ENCODE data around the gene PGLYRP4.

The PGLYRP4 gene

DNA sequence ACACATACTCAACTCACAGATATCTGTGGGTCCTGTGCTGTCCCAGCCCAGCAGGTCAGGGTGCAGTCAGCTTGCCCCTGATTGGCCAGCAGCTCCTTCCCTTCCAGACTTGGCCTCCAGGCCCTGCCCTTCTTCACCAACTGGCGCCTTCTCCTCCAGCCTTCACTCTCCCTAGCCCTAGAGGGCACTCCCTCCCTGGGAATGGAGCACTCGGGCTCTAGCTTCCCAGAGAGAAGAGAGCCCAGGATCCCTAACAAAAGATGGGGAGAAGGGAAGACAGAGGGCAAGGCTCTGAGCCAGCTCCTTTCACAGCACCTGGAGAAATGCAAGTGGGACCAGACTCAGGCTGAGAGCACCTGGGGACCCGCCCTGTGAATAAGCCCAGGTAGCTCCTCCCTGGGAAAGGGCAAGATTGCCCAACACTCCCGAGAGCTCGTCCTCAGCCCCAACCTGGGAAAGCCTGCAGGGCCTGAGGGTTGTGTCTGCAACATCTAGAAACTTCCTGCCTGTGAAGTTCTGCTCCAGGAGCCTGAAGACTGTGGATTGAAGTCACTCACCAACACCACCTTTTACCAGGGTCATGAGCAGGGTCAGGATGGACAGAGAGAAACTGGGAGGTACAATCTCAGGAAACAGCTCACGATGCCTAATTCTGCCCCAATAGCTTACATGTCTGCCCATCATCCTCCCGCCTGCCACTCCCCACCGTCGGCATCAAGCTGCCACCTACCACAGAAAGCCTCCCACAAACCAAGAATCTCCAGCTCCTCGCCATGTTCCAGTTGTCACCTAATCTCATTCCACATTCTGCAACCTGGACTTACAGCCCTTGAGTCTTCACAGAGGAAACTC is at the start of gene PGLYRP4:
Gene PGLYRP4, minus strand, starts transcription at position 331 of the 852 bp plus-strand sequence. CDS start 909 bp downstream, outside the sequence.
- DNase-seq: no peak

GRCh38 chr1:153397924-153398651 is 49.4 kb upstream of the PGLYRP4 start:
- no peak for DNase-seq

DNA sequence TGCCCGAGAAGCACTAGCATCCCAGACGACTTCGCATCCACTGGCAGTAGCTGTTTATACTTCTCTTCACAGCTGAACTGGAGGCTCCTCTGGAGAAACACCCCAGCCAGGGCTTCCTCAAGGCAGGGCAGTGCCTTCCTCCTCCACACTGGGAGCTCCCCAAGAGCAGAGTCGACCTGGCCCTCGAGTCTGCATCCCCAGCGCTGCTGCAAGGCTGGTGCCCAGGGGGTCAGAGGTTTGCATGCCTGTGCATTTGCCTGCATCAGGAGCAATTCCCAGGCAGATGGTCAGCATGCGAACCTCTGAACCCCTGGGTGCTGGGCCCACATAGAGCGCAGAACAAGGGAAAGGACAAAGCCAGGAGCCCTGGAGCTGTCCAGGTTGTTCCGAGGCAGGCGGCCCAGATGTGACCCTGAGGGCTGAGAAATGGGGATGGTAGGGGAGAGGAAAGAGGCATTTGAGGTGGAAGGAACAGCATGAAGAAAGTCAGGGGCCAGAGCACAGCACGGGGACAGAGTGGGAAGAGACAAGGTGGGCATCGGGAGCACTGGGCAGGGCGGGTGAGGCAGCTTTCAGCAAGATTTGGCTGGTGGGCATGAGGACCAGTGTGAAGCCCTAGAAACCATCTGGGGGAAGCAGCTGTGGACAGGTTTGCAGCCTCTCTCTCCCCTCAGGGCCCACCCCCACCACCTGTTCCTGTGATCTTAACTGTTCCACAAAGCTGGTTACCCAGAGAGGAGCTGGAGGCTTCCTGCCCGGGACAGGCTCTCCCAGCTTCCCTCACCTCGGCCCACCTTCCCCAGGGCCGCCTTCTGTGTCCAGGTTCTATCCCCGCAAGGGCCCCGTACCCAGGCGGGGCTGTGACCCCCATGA is 48.6 kb upstream of the PGLYRP4 start:
- no peak for DNase-seq

DNA sequence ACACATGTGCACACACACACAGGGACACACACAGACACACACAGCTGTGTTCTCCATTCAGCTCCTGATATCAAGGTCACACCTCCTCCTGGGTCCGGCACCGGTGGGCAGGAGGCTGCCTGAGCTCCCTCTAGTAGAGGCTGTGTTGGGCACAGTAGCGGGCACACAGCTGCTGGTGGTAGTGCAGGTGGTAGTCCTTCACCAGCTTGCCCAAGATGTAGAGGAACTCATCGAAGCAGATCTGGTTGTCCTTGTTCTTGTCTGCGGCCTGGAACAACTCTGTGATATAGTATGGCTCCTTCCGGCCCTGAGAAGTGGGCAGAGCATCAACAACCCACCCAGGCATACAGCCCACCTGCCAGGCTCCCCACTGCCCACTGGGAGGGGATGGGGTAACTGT is 47.8 kb upstream of the PGLYRP4 start:
- no peak for DNase-seq

GRCh38 chr1:153395776-153396175 is 47.1 kb upstream of the PGLYRP4 start:
- DNase-seq: no peak

- no peak for DNase-seq
Measured at GRCh38 chr1:153395136-153395685, 46.6 kb upstream of the PGLYRP4 start.

- DNase-seq: no peak
Measured at GRCh38 chr1:153394391-153394790, 45.8 kb upstream of the PGLYRP4 start.

DNA sequence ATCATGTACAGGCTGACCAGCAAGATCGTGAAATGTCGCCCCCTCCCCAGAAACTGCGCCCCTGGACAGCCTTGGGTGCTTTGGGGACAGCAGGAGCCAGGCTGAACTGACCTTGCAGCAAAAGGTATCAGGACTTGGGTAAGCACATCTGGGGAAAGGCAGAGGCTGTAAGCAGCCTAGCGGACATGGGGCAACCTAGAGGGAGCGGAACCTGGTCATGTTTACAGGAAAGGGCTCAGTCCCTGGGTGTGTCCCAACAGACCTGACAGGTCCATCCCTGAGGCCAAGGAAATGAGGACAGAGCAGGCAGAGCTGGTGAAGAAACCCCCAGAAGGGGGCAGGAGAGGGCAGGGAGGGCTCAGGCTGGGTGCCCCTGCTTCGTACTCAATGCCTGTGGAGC is 45.3 kb upstream of the PGLYRP4 start:
- DNase-seq: no peak

- DNase-seq: no peak
Measured at GRCh38 chr1:153392822-153393221, 44.2 kb upstream of the PGLYRP4 start.

DNA sequence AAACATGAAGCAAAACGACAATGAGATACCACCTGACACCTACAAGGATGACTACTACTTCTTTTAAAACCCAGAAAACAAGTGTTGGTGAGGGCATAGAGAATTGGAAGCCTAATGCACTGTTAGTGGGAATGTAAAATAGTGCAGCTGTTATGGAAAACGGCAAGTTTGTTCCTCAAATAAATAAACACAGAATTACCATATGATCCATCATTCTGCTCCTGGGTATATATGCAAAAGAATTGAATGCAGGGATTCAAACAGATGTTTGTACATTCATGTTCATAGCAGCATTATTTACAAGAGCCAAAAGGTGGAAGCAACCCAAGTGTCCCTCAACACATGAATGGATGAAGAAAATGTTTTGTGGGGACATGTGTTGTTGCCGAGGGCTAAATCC is 43.6 kb upstream of the PGLYRP4 start:
- DNase-seq: no peak

DNA sequence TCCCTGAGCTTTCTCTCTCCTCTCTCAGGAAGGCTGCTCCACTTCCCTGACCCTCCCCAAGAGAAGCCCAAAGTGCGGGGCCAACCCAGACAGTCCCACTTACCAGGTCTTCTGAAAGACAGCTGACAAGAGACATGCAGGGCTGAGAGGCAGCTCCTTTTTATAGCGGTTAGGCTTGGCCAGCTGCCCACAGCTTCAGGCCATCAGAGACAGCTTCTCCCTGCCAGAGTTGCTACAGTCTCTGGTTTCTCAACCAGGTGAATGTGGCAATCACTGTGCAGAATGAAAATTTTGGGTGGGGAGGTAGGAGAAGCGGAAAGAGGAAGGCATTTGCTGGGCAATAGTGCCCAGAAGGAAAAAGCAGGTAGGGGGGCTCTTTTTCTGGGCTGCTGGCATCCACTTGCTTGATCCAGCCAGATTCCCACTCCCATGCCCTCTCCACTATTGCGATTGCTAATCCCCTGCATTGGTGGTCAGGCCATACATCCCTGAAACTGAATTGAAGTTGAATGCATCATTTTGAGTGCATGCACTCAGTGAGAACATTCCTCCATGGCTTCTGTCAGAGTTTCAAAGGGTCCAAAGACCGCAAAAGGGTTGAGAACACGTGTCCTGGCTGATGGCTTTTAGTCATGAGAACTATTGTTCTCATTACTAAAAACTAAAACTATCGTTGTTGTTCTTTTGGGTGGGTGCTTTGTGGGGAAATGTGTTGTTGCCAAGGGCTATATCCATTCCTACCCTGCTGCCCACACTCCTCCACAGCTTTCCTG is 42.5 kb upstream of the PGLYRP4 start, which contains the start of gene S100A8:
Gene S100A8, minus strand, starts transcription at position 136 of the 773 bp plus-strand sequence. CDS start 538 bp downstream, outside the sequence.
- DNase-seq: no peak

GRCh38 chr1:153389973-153390879 is 41.6 kb upstream of the PGLYRP4 start:
- no peak for DNase-seq

DNA sequence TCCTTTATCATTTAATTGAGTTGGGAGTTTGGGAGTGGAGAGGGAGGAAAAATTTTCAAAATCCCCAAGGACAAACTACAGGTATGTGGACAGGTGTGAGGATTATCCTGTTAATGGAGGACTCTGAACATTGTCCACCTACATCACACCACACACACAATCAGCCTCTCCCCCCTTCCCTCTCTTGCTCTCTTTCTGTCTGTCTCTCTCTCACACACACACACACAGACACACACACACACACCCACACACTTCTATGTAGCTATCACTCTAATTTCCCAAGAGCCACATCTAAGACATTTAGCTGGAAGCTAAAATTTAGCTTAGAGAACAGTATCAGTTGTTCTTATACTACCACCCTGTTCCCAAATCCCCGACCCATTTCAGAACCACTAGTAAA is 40.8 kb upstream of the PGLYRP4 start:
- no peak for DNase-seq

DNA sequence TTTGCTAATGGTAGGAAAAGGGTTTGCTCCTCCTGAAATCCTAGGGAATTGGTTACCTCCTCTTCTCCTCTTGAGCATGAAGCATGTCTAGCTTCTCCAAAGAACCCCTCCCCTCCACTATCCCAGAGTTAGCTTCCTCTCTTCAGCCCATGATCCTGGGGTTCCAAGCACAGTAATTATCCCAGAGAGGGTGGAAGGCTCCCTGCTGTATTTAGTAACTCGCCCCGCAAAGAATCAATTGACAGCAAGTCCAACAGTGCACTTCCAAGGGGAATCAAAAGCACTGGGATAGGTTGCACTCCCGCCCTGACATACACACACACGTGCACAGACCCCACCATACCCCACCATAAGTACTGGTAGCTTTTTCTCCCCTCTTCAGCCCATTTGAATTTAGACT is 39.1 kb upstream of the PGLYRP4 start:
- DNase-seq: no peak

- DNase-seq: no peak
Measured at GRCh38 chr1:153387001-153387400, 38.4 kb upstream of the PGLYRP4 start.

GRCh38 chr1:153386500-153386901 is 37.9 kb upstream of the PGLYRP4 start:
- DNase-seq: no peak

DNA sequence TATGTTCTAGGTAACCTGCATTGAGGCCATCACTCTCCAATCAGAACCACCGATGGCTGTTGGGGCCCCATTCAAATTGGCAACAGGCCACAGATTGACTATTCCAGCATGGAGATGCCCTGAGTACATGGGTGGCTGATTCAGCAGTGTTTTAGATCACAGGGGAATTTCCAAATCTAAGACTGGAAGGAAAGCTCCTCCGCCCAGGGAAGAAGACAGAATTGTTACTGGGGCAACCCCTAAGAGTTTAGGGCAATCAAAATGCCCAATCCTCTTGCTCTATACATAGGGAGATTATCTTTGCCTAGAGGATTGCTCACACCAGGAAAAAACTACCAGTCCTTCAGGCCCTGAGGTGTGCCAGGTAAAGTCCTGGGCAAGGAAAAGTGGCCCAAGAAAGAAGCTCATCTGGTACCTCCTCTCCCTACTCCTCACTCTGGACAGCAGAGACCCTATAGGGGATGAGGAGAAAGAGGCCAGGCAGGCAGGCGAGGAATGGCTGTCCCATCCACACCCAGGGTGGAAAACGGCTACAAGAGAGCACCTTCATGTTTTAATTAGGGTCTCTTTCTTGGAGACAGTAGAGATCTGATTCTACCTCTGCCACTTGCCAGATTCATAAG is 36.4 kb upstream of the PGLYRP4 start:
- DNase-seq: no peak

GRCh38 chr1:153380711-153381110 is 32.1 kb upstream of the PGLYRP4 start:
- no peak for DNase-seq

GRCh38 chr1:153379591-153379990 is 30.9 kb upstream of the PGLYRP4 start:
- no peak for DNase-seq

DNA sequence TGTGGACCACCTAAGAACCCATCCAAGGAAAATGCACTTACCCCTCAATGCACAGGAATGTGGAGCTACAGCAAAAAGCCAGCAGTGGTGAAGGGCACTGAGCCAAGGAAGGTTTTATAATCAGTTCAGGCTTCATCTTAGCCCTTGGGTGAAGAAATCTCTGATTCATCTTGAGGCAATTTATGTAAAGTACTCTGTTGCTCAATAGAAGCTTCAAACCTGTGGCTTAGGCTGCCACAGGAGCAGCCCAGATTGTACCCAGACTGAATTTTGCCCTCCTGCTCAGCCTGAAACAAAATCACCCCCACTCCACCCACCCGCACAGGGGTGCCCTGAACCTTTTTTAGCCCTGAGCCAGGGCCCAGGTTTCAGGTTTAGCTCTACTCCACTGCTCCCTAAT is 26.9 kb upstream of the PGLYRP4 start, which contains the start of gene S100A12:
Gene S100A12, minus strand, starts transcription at position 111 of the 400 bp plus-strand sequence. CDS start 1,029 bp downstream, outside the sequence.
- no peak for DNase-seq

Measured in cortex of kidney (tissue), 1 donor.